ENCODE data around the gene ZNF710. TPM values are rescaled to one million over a fixed set of nuclear protein-coding genes. Genes with fewer than 3 reads are reported as not detected.

Gene ZNF710
- total RNA-seq, 1 donor from 2014 or later, result 26.9 TPM

DNA sequence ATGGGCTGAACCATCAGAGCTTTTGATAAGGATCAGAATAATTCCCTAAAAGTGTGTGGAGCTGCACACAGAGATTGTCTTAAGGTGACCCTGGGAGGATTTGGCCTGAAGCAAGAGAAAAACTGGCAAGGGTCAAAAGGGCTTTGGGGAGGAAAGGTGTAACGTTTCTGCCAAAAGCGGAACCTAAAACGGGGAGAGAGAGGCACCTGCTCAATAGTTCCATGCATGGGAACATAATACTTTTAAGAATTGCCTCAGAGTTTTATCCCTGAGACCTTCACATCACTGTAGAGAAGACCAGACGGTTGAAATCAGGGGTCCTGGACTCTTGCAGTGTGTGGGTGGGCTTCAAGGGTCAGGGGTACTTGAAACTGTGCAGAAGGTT is 5.9 kb downstream of the ZNF710 start:
- H3K9me3 Mint-ChIP-seq (ENCODE audit: unreplicated experiment), result peaks cover 6% of the 10 kb centered on the region
- no peak overlapping the region for H3K4me2 ChIP-seq (ENCODE audit: low read length)

DNA sequence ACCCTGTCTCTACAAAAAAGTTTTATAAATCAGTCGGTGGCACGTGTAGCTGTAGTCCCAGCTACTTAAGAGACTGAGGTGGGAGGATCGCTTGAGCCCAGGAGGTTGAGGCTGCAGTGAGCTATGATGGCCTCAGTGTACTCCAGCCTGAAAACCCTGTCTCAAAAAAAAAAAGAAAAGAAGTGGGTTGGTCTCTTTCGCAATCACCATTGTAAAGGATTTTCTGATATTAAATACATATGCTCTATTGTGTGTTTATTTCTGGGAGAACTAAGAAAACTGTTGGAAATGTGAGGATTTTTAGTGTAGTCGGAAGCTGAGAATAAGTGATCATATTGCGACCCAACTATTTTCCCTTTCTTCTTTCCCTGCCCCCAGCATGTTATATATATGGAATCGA is 7.5 kb downstream of the ZNF710 start:
- H3K4me1 Mint-ChIP-seq (ENCODE audit: low read depth, unreplicated experiment), result peaks cover 23% of the 10 kb centered on the region

More for the DNA sequence above, 5.9 kb downstream of the ZNF710 start:
- H2AFZ ChIP-seq (ENCODE audit: low read depth, low read length), result no peak overlapping the region
- Mint-ChIP-seq H3K27me3 (ENCODE audit: low read depth, unreplicated experiment) (no peaks in the 10 kb centered on the region), H3K27ac (ENCODE audit: unreplicated experiment) (no peak overlapping the region), H3K4me3 (ENCODE audit: unreplicated experiment) (no peak overlapping the region), H3K36me3 (ENCODE audit: low read depth, unreplicated experiment) (no peaks in the 10 kb centered on the region), H3K4me1 (ENCODE audit: low read depth, unreplicated experiment) (peaks cover 33% of the 10 kb centered on the region)
- FAIRE-seq, result no peak
- H3K27ac ChIP-seq (ENCODE audit: low read depth, low read length), result no peak overlapping the region
- H3K27me3 ChIP-seq (ENCODE audit: insufficient read depth, low read length), result no peaks in the 10 kb centered on the region
- H4K20me1 ChIP-seq (ENCODE audit: insufficient read depth, low read length), result peaks cover 49% of the 10 kb centered on the region
- no peak overlapping the region for H3K9ac ChIP-seq (ENCODE audit: low read length)
- no peak for DNase-seq (ENCODE audit: low read depth)
- H3K79me2 ChIP-seq (ENCODE audit: insufficient read depth, low read length), result peaks cover 75% of the 10 kb centered on the region
- no peak overlapping the region for H3K4me3 ChIP-seq (ENCODE audit: insufficient read depth, low read depth, low read length)
- peaks cover 4% of the 10 kb centered on the region for H3K9me3 ChIP-seq (ENCODE audit: insufficient read depth, low read depth, low read length)
- TF ChIP-seq EZH2 (IDR thresholded peaks at IDR 0.05; ENCODE audit: insufficient read depth, low read length), result no peak
- TF ChIP-seq, protein P1, sequence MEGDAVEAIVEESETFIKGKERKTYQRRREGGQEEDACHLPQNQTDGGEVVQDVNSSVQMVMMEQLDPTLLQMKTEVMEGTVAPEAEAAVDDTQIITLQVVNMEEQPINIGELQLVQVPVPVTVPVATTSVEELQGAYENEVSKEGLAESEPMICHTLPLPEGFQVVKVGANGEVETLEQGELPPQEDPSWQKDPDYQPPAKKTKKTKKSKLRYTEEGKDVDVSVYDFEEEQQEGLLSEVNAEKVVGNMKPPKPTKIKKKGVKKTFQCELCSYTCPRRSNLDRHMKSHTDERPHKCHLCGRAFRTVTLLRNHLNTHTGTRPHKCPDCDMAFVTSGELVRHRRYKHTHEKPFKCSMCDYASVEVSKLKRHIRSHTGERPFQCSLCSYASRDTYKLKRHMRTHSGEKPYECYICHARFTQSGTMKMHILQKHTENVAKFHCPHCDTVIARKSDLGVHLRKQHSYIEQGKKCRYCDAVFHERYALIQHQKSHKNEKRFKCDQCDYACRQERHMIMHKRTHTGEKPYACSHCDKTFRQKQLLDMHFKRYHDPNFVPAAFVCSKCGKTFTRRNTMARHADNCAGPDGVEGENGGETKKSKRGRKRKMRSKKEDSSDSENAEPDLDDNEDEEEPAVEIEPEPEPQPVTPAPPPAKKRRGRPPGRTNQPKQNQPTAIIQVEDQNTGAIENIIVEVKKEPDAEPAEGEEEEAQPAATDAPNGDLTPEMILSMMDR (IDR thresholded peaks at IDR 0.05; ENCODE audit: insufficient read depth, low read depth, low read length), result no peak
- H3K4me1 ChIP-seq (ENCODE audit: insufficient read depth, low read length), result peaks cover 27% of the 10 kb centered on the region
- H3K36me3 ChIP-seq (ENCODE audit: insufficient read depth, low read length), result no peaks in the 10 kb centered on the region

More for the DNA sequence above, 7.5 kb downstream of the ZNF710 start:
- no peak overlapping the region for H3K27ac ChIP-seq (ENCODE audit: low read depth, low read length)
- Mint-ChIP-seq H3K27ac (ENCODE audit: unreplicated experiment) (no peak overlapping the region), H3K36me3 (ENCODE audit: low read depth, unreplicated experiment) (no peaks in the 10 kb centered on the region), H3K4me3 (ENCODE audit: unreplicated experiment) (no peak overlapping the region), H3K9me3 (ENCODE audit: unreplicated experiment) (peaks cover 6% of the 10 kb centered on the region), H3K27me3 (ENCODE audit: low read depth, unreplicated experiment) (no peaks in the 10 kb centered on the region)
- FAIRE-seq (no peak), DNase-seq (ENCODE audit: low read depth) (no peak)
- peaks cover 75% of the 10 kb centered on the region for H3K79me2 ChIP-seq (ENCODE audit: insufficient read depth, low read length)
- TF ChIP-seq EZH2 (IDR thresholded peaks at IDR 0.05; ENCODE audit: insufficient read depth, low read length), result no peak
- TF ChIP-seq, protein P1 (IDR thresholded peaks at IDR 0.05; ENCODE audit: insufficient read depth, low read depth, low read length), result no peak
- no peak overlapping the region for H3K4me3 ChIP-seq (ENCODE audit: insufficient read depth, low read depth, low read length)
- peaks cover 49% of the 10 kb centered on the region for H4K20me1 ChIP-seq (ENCODE audit: insufficient read depth, low read length)
- no peak overlapping the region for H3K4me2 ChIP-seq (ENCODE audit: low read length)
- no peak overlapping the region for H2AFZ ChIP-seq (ENCODE audit: low read depth, low read length)
- peaks cover 22% of the 10 kb centered on the region for H3K4me1 ChIP-seq (ENCODE audit: insufficient read depth, low read length)
- no peak overlapping the region for H3K9ac ChIP-seq (ENCODE audit: low read length)
- no peaks in the 10 kb centered on the region for H3K36me3 ChIP-seq (ENCODE audit: insufficient read depth, low read length)
- no peaks in the 10 kb centered on the region for H3K27me3 ChIP-seq (ENCODE audit: insufficient read depth, low read length)
- peaks cover 5% of the 10 kb centered on the region for H3K9me3 ChIP-seq (ENCODE audit: insufficient read depth, low read depth, low read length)
